B cell (primary cell): ENCODE measurements around the gene KIF7. TPM values are rescaled to one million over a fixed set of nuclear protein-coding genes. Genes with fewer than 3 reads are reported as not detected.

Source experiments
- ATAC-seq: fragments of 200-7000 bp; cut with Tn5 transposase; one replicate; pipeline ENCODE4 v1.10.0; 2021; ENCODE audit warnings: low read depth, mild to moderate bottlenecking, moderate number of reproducible peaks, moderate library complexity
- CTCF ChIA-PET: fragments of 350-600 bp; sonication (Branson Sonifier 250); formaldehyde crosslinking; loops from one replicate; lab custom pipeline; 2021; ENCODE audit warnings: antibody characterized with exemption, inconsistent platforms; lab: Charles Lee
- POLR2A ChIA-PET: fragments of 350-600 bp; sonication (Branson Sonifier 250); formaldehyde crosslinking; loops from one replicate; lab custom pipeline; 2021; ENCODE audit warnings: antibody characterized with exemption; lab: Charles Lee
- DNase-seq: peaks from one replicate; pipeline ENCODE4 v3.0.0; 2013
- H2AFZ ChIP-seq: 2 replicates; pipeline ENCODE4 v1.6.1; 2012; ENCODE audit warnings: mild to moderate bottlenecking, low read depth, low read length; ENCODE audit not compliant: insufficient read depth, poor library complexity, severe bottlenecking
- H3K27ac ChIP-seq, 2 donors: 1 replicate in 1 of 2; 2 replicates in 1 of 2; pipeline ENCODE4 v1.5.1; 2012 to 2013; ENCODE audit warnings: low read length in 2 of 2, mild to moderate bottlenecking in 2 of 2, moderate library complexity in 1 of 2
- H3K27me3 ChIP-seq, 4 experiments: fragments of 200-600 bp in 1 of 4; sonication (generic) in 1 of 4; replicated peaks in 1 of 4; 1 replicate in 2 of 4; 2 replicates in 2 of 4; pipeline versions ENCODE4 v1.6.1 to v1.7.0; 2013 to 2016; ENCODE audit warnings: low read length in 3 of 4, mild to moderate bottlenecking in 2 of 4, mixed read lengths in 1 of 4, moderate library complexity in 1 of 4; ENCODE audit not compliant: insufficient read depth in 4 of 4, control insufficient read depth in 3 of 4; ENCODE audit errors: control extremely low read depth in 1 of 4
- H3K36me3 ChIP-seq, 2 experiments: replicated peaks in 1 of 2; 1 replicate in 1 of 2; 2 replicates in 1 of 2; pipeline versions ENCODE4 v1.6.1 to v1.7.1; 2013; ENCODE audit warnings: low read length in 1 of 2; ENCODE audit not compliant: insufficient read depth in 2 of 2, control insufficient read depth in 1 of 2; ENCODE audit errors: control extremely low read depth in 1 of 2, extremely low read depth in 1 of 2
- H3K4me1 ChIP-seq, 2 donors: fragments of 200-600 bp in 1 of 2; sonication (generic) in 1 of 2; 1 replicate in 1 of 2; 2 replicates in 1 of 2; pipeline versions ENCODE4 v1.5.1 to v1.6.1; 2013 to 2017; ENCODE audit warnings: low read length in 2 of 2; ENCODE audit not compliant: control insufficient read depth in 2 of 2, insufficient read depth in 2 of 2
- H3K4me2 ChIP-seq: replicated peaks from 2 replicates; pipeline ENCODE3; 2012; ENCODE audit warnings: mild to moderate bottlenecking, low read depth, low read length; ENCODE audit not compliant: poor library complexity, severe bottlenecking
- H3K4me3 ChIP-seq, 5 experiments: fragments of 200-600 bp in 1 of 5; sonication (generic) in 1 of 5; 1 replicate in 3 of 5; 2 replicates in 2 of 5; pipeline versions ENCODE4 v1.5.1 to v1.7.0; 2011 to 2016; ENCODE audit warnings: low read length in 4 of 5, mild to moderate bottlenecking in 4 of 5, low read depth in 2 of 5, control low read depth in 1 of 5, moderate library complexity in 1 of 5; ENCODE audit not compliant: insufficient read depth in 1 of 5; ENCODE audit errors: control extremely low read depth in 1 of 5, extremely low read depth in 1 of 5
- H3K79me2 ChIP-seq: fragments of 200-600 bp; sonication (generic); one replicate; pipeline ENCODE4 v1.6.0; 2016; ENCODE audit warnings: low read length; ENCODE audit not compliant: control insufficient read depth, insufficient read depth
- H3K9ac ChIP-seq: fragments of 200-600 bp; sonication (generic); 2 replicates; pipeline ENCODE4 v1.6.1; 2017; ENCODE audit warnings: mild to moderate bottlenecking, low read length, moderate library complexity
- H3K9me3 ChIP-seq, 3 donors: one replicate each; pipeline versions ENCODE4 v1.6.1 to v1.7.1; 2013; ENCODE audit warnings: low read length in 2 of 3; ENCODE audit not compliant: control insufficient read depth in 2 of 3, insufficient read depth in 1 of 3; ENCODE audit errors: control extremely low read depth in 1 of 3
- H4K20me1 ChIP-seq: 2 replicates; pipeline ENCODE4 v1.6.0; 2012; ENCODE audit warnings: mild to moderate bottlenecking, low read length; ENCODE audit not compliant: insufficient read depth, control insufficient read depth, poor library complexity, severe bottlenecking
- H3K27ac Mint-ChIP-seq: one replicate; pipeline ENCODE4 v1.8.0; 2021; ENCODE audit warnings: mixed read lengths
- H3K27me3 Mint-ChIP-seq: one replicate; pipeline ENCODE4 v1.8.0; 2021; ENCODE audit warnings: mixed read lengths
- H3K4me1 Mint-ChIP-seq: one replicate; pipeline ENCODE4 v1.8.0; 2021; ENCODE audit warnings: mixed read lengths
- H3K4me3 Mint-ChIP-seq: one replicate; pipeline ENCODE4 v1.8.0; 2021; ENCODE audit warnings: mixed read lengths
- H3K9me3 Mint-ChIP-seq: one replicate; pipeline ENCODE4 v1.8.0; 2022; ENCODE audit warnings: mixed read lengths; ENCODE audit not compliant: insufficient read depth
- EZH2 ChIP-seq: IDR thresholded peaks from 2 replicates; pipeline ENCODE4 v1.6.1; 2012; ENCODE audit warnings: borderline replicate concordance, low read depth, mild to moderate bottlenecking, moderate library complexity, low read length; ENCODE audit not compliant: insufficient read depth, poor library complexity, severe bottlenecking
- WGBS: methylation state at CpG from one replicate; pipeline ENCODE4 v1.1.5; 2013; ENCODE audit warnings: missing lambda C conversion rate; ENCODE audit not compliant: insufficient coverage; 5-methylcytosine and 5-hydroxymethylcytosine counted together
- intact Hi-C: fragments of 100-400 bp; cut with micrococcal nuclease; formaldehyde crosslinking; loops from one replicate; pipeline ENCODE4 v1.10.0; 2022
- polyA plus RNA-seq: library from polyadenylated mRNA; depleted of rRNA; stranded (reverse); fragments of >200 nt; gene quantifications from 2 replicates; pipeline ENCODE4 v1.2.3, GENCODE V29; 2012
- total RNA-seq, 2 donors: library from RNA; stranded (reverse); fragments of 120-200 nt in 1 of 2; gene quantifications; 1 replicate in 1 of 2; 2 replicates in 1 of 2; pipeline versions ENCODE4 v1.2.3 to v1.2.4, GENCODE V29; 2013 to 2022
- TF ChIP-seq, protein P1 (sequence below): fragments of 200-600 bp; IDR thresholded peaks from one replicate; pipeline ENCODE4 v1.8.0; 2022; ENCODE audit warnings: antibody characterized with exemption, mild to moderate bottlenecking

Gene KIF7
- total and polyA plus RNA-seq, 2 donors (not counting 1 experiment from before 2014, with no cell fraction given): not detected

DNA sequence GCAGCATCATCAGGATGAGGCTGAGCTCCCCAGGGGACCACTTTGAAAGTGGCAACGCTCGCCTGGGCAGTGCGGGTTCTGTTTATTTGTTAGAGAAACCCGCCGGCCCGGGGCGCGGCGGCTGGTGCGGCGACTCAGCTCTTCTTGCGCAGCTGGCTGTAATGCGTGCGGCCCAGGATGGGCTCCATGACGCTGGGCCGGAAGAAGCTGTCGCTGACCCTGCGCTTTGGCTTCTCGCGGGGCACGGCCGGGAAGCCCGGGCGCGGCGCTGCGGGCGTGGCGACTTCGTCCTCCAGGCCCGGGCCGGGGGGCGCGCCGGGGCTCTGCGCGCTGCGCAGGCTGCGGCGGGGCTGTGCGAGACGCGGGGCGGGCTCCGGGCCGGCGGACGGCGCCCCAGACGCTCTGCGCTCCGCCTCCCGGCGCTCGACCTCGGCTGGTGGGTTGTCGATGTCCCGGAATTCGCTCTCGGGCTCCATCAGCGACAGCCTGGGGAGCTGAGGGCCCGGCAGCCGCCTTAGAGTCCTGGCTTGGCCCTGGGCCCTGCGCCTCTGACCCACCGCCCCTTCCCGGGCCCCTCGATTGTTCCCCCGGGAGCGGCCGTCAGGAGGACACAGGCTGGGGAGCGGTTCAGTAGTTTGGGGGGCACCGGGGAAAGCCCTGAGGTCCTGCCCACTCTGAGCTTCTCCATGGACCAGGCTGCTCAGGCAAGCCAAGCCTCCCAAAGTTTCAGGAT, 10.3 kb upstream of the KIF7 start:
- H3K4me3 ChIP-seq: peak overlapping the region in 1 of 5 experiments; percentile 12
- no peak overlapping the region for H2AFZ ChIP-seq
- intact Hi-C loops: no loop called here
- TF ChIP-seq, protein P1, sequence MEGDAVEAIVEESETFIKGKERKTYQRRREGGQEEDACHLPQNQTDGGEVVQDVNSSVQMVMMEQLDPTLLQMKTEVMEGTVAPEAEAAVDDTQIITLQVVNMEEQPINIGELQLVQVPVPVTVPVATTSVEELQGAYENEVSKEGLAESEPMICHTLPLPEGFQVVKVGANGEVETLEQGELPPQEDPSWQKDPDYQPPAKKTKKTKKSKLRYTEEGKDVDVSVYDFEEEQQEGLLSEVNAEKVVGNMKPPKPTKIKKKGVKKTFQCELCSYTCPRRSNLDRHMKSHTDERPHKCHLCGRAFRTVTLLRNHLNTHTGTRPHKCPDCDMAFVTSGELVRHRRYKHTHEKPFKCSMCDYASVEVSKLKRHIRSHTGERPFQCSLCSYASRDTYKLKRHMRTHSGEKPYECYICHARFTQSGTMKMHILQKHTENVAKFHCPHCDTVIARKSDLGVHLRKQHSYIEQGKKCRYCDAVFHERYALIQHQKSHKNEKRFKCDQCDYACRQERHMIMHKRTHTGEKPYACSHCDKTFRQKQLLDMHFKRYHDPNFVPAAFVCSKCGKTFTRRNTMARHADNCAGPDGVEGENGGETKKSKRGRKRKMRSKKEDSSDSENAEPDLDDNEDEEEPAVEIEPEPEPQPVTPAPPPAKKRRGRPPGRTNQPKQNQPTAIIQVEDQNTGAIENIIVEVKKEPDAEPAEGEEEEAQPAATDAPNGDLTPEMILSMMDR: no peak
- no peak for TF ChIP-seq EZH2
- Mint-ChIP-seq H3K27ac (no peak overlapping the region), H3K27me3 (peaks cover 32% of the 10 kb centered on the region), H3K9me3 (no peaks in the 10 kb centered on the region), H3K4me3 (no peak overlapping the region), H3K4me1 (peaks cover 7% of the 10 kb centered on the region)
- DNase-seq (no peak), ATAC-seq (no peak)
- no peaks in the 10 kb centered on the region for H3K79me2 ChIP-seq
- H3K9me3 ChIP-seq: no peaks in the 10 kb centered on the region
- POLR2A ChIA-PET: no interaction called here
- no peak overlapping the region for H3K9ac ChIP-seq
- H3K27ac ChIP-seq: no peak overlapping the region
- peaks cover 0 to 24% (median 6%) of the 10 kb centered on the region in 4 experiments for H3K27me3 ChIP-seq
- peak overlapping the region; percentile 46 for H3K4me2 ChIP-seq
- H4K20me1 ChIP-seq: no peaks in the 10 kb centered on the region
- CTCF ChIA-PET: no interaction called here
- H3K4me1 ChIP-seq: peaks cover 0 to 7% of the 10 kb centered on the region in 2 donors
- 3% methylated on average over 72 of the region's 72 CpGs for WGBS
- H3K36me3 ChIP-seq: no peaks in the 10 kb centered on the region
